IPS-NIHi11 (cell line): Measurements from ENCODE around the gene NELFA.

Experiments used
- DNase-seq: peaks from one replicate; pipeline ENCODE4 v3.0.0; 2012; ENCODE audit warnings: mixed read lengths, low spot score

Gene NELFA

DNA sequence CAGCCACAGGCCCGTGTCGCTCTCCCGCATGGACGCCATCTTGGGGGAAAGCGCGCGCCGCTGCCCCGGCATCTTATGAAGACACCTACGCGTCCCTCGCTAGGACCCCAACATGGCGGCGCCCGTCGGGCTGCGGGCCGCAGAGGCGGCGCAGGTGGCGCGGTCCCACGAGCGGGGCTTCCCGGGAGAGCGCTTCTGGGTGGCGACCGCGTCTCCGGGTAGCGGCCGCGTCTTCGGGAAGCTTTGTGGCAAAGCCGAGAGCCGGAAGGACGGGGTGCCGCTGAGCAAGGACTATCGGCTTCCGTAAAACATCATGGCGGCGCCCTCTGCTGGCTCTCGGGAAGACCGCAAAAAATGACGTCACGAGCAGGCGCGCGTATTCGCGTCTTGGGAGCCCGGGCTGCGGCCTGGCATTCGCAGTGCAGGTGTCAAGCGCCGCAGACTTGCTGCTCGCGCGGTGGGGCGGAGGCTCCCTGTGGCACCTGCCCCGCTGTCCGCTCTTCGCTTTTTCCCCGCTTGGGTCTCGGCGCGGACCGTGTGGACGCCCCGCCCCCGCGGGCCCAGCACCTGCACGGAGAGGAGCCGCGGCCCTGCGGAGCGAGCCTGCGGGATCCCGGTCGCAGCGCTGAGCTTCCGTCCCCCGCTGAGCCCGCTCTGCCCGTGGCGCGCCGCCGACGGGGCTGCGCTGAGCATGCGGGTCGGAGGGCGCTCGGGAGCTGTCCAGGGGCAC is at the start of gene NELFA:
NELFA (minus strand) TSS at position 54 of the 730 bp plus-strand sequence; CDS start at position 39, 15 bp downstream.
- peak; percentile 97 for DNase-seq

DNA sequence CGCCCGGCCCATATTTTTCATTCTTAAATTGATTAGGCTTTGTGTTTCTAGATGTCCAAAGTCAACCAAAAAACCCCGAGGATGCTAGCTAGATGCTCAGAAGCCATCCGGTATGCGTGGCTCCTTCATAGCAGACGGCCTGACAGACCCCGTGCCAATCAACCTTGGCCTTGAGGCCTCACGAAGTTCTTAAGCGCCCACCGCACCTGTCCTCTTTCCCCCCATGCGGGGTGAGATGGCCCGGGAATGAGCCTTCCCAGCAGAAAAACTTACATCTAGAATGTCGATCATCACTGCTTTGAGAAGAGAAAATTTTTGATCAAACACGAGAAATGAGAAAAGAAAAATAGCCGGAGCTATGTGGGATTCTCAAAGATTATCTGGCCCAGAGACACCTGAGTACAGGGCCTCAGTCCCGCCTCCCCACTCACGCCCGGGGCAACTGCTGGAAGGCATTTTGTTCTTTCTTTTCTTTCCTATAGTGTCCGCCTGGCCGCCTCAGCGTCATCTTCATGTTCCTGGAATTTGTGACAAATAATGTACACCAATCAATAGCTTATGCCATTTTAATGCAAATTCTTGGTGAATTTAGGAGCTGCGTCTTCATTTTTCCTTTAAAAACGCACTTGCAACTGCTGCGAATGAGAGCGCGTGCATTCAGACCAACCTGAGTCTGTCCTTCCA is 48.8 kb upstream of the NELFA start:
- DNase-seq = no peak

DNA sequence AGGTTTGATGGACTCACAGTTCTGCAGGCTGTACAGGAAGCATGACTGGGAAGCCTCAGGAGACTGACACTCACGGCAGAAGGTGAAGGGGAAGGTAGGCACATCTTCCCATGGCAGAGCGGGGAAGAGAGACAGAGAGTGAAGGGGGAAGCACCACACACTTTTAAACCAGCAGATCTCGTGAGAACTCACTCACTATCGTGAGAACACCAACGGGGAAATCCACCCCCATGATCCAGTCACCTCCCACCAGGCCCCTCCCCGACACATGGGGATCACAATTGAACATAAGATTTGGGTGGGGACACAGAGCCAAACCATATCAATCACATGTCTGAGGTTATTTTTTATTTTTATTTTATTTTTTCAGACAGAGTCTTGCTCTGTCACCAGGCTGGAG is 45.4 kb upstream of the NELFA start:
- no peak for DNase-seq

DNA sequence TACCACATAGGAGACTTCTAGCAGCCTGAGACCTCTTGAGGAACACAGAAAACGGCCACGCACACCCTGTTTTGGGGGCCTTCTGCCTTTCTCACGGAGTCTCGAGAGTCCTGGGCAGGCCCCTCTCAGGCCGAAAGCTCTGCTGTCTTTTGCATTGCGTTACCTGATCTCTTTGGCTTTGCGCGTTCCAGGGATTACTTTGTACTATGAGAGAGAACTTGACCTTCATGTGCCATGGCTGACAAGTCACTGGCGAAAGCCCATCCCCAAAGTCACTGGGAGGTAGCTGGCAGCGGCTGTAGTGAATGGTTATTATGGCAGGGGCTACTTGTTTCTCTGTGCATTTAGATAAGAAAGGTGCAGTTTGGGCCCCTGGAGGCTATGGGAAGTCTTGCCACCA is 42.3 kb upstream of the NELFA start:
- DNase-seq = peak; percentile 4

DNA sequence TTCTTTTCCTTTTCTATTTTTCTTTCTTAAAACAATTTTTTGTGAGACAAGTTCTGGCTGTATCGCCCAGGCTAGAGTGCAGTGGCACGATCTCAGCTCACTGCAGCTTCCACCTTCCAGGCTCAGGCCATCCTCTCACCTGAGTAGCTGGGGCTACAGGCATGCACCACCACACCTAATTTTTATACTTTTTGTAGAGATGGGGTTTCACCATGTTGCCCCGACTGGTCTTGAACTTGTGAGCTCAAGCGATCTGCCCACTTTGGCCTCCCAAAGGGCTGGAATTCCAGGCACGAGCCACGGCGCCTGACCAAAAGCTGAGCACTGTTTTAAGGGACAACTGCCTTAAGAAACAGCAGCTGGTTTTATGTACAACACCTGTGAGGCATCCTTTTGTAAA is 41.0 kb upstream of the NELFA start:
- DNase-seq = no peak

DNA sequence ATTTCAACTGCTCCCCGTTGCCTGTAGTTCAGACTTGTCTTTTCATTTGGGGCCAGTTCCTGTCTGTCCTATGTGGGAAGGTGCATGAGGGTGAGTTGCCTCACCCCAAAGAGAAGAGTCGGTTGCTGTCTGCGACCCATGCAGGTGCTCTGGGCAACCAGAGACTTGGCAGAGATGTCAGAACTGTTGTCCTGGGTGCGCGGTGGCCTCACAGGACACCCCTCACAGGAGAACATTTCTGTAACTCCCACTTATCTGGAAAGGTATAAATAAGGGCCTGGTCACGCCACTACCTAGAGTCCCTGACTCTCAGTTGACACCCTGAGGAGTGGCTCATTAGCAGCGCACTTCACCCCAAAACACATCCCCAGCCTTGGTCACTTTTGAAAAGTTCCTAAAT is 40.6 kb upstream of the NELFA start:
- DNase-seq = no peak

DNA sequence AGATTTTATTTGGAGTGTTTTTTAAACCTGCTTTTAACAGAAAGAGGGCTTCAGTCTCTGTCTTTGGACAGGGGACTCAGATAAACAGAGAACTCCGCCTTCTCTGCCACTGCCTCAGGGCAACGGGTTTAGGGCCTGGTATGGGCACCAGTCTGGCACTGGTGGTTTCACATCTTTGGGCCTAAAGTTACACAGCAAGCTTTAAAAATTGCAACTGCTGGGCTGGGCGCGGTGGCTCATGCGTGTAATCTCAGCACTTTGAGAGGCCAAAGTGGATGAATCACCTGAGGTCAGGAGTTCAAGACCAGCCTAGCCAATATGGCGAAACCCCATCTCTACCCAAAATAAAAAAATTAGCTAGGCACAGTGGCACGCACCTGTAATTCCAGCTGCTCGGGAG is 40.1 kb upstream of the NELFA start:
- DNase-seq = no peak

DNA sequence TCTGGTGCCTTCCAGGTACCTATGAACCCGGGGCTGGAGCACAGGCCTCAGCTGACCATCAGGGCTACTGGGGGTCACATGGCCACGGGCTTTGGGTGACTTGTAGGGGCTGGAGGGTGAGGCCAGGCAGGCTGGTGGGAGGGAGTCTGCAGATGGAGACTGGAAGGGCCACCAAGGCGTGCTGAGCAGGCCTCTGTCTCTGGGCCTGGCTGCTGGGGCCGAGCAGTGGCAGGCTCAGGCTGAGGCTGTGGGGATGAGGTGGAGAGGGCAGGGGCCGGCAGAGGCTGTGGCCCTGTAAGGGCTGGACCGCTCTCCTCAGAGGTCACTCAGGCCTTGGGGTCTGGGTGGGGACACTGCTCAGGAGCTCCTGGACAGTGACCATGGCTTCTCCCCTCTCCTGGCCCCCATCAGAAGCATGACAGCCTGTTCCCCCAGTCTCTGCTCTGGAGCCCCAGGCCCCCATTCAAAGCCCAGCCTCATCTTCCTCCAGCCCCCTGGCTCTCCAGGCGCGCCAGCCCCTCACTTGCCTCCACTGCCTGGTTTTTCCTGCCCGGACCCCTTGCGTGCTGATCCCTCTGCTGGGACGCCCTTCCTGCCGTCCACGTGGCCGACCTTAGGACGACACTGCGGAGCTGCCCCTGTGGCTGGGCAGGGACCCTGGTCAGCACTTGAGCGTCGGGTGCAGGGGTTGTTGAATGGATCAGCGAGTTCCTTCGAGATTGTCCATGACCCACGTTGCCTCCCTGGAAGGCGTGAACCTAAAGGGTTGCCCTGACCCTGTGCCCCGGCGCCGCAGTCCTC is 39.2 kb upstream of the NELFA start:
- no peak for DNase-seq

DNA sequence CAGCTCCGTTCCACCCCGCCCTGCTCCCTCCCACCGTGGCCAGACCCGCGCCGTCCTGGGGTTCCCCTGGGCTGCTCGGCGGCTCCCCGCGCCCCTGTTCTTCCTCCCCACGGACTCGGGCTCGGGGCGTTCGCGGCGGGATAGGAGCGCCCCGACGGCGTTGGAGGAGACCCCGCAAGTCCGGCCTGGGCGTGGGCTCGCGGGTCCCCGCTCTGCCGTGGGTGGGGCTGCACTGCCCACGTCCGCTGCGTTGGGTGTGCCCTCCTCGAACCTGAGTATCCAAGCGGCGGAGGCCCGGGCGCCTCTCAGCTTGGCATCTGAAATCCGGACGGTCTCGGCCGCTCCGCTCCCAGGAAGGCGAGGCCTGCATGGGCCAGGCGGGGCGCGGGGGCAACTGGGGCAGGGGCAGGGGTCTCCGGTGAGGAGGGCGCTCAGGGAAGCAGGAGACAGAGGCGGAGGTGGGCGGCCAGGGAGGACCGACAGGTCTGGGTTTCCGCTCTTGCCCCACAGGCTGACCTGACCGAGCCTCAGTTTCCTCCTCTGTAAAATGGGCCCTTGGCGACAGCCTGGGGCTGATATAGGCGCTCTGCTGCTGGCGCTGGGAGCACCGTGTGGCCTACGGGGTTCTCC is 38.4 kb upstream of the NELFA start:
- peak; percentile 11 for DNase-seq

DNA sequence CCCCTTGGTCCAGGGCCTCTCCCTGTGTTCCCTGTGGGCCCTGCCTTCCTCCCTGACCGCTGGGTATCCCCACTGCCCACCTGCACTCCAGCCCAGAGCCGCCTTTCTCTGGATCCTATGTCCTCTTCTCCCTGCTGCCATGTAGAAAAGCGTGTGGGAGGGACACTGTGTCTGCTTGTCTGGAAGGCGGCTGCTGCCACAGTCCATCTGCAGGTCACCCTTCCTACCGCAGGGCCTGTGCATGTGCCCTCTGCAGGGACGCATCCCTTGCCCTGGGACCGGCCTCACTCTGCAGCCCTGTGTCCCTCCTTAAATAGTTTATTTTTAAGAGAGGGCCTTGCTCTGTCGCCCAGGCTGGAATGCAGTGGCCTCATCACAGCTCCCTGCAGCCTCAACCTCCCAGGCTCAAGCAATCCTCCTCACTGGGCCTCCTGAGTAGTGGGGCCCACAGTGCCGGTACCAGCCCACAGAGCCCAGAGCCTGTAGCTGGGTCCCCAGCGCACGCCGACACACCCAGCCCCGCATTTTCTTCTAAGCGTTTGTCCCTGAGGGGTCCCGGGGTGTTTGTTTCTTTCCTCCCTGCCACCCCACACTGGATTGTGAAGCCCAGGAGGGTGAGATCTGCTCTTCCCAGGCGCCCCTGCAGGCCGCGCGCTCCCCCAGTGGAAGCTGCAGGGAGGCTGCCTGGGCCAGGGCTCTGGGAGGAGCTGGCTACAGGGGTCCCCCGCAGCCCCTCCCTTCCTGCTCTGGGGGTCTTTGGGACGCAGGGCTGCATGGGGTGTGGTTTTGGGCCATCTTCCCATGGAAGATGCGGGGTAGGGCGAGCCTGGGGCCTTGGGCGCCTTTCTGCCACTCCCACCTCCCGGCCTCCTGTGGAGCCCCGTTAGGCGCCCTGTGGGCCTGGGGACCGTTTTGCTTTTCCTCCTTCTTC is 37.5 kb upstream of the NELFA start:
- DNase-seq = peak; percentile 16

DNA sequence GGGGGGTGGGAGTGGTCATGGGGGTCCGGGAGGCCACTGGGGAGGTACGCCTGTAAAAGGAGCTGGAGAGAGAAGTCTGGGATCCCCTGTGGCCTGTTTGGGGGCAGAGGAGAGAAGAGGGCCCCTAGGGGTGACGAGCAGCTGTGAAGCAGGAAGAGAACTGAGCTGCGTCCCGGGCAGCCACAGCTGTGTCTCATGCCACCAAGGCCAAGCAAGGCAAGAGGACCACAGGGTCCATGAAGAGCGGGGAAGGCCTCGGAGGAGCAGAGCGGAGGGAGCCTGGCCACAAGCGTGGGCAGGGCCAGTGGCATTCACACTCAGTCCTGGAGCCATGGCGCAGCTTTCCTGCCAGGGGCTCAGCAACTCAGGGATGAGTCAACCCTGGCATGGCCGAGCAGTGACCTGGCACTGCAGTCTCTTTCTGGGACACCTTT is 36.8 kb upstream of the NELFA start:
- DNase-seq = no peak

DNA sequence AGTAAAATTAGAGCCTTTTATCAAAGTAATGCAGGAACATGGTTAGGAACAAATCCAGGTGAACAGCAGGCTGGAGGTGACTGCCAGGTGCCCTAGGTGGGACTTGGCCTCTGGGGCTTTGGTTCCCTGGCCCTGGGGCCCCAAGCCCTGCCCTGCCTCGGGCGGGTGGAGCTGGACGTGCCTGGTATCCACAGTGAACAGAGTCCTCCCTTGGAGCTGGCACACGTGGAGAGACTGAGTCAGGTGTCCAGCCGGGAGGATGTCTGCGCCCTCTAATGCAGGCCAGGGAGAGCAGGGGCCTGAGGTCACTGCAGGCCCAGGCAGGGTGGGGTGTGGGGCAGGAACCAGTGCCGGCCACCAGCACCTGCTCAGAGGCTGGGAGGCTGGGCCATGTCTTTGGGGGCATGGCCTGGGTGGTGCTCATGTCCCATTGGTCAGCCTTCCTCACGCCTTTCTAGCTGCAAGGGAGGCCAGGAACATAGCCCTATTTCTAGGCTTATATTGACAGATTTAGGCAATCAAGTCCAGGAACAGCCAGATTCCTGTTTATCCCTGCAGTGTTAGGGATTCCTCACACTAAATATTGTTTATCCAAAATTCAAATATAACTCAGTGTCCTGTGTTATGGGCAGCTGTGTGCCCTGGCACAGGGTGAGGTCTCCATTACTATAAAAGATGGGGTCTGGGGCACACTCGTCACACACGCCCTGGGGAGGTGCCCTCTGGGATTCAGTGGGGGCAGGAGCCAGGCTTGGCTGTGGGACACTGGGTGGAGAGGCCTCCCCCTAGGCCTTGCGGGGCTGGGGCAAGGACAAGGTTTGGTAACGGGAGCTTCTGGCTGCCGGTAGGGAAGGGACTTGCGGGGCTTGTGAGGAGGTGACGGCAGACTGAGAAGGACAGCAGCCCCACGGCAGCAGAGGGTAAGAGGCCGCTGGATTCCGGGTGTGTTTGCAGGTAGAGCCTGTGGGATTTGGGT is 36.1 kb upstream of the NELFA start:
- DNase-seq = no peak

DNA sequence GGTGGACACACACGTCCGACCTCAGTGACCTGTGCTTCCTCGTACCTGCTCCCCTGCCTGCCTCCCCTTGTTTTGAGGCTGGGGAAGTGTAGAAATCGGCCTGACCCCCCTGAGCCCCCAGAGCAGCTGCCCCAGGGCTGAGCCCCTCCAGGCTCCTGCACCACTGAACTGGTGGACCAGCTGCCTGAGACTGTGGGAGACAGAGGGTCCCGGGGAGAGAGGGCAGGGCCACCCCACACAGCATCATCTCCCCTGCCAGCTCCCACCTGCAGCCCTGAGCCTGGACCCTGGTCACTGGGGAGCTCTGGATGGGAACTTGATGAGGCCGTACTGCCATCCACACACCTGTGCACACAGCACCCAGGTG is 35.3 kb upstream of the NELFA start:
- DNase-seq = no peak

DNA sequence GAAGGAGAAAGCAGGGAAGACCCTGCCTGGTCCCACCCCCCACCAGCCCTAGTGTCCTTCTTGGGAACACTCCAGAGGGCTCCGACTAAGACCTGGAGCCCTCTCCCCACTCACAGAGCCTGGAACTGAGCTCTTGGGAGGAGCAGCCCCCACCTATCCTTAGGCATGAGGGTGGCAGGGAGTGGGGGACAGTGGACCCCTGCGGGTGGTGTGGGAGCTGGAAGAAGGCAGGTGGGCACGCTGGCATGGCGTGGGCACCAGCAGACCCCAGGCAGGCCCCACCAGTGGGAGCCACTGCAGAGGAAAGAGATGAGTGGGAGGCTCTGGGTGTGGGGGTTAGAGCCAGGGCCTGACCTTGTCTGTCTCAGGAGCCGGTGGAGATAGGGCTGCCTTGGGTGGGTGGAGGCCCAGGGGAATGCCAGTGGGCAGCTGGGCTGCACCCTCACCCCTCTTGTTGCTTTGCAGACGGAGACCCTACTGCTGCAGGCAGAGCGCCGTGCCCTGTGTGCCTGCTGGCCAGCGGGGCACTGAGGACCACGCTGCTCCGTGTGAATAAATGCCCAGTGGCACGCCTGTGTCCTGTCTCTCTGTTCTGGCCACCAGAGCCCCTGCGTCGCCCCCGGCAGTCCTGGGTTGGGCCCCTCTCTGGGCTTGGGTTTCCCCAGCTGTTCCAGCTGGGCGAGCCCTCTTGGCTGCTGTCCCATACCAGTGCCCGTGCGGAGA is 34.8 kb upstream of the NELFA start:
- peak; percentile 3 for DNase-seq

DNA sequence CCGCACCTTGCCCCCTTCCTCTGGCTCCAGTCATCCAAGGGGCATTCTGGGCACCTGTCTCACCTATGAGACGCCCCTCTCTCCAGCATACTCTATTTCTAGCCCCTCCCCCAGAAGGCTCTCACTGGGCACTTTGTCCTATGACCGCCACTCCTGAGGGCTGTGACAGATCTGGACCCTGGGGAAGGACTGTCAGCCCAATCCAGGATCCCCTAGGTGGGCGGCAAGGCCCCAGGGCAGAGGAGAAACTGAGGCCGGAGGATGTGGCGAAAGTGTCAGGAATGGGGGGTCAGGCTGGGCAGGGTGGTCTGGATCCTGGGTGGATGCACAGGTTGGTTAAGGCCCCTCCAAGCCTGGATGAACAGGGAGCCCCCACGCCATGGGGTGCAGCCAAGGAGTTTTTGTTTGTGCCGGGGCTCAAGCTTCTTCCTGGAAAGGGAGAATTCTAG is 34.2 kb upstream of the NELFA start:
- DNase-seq = no peak

DNA sequence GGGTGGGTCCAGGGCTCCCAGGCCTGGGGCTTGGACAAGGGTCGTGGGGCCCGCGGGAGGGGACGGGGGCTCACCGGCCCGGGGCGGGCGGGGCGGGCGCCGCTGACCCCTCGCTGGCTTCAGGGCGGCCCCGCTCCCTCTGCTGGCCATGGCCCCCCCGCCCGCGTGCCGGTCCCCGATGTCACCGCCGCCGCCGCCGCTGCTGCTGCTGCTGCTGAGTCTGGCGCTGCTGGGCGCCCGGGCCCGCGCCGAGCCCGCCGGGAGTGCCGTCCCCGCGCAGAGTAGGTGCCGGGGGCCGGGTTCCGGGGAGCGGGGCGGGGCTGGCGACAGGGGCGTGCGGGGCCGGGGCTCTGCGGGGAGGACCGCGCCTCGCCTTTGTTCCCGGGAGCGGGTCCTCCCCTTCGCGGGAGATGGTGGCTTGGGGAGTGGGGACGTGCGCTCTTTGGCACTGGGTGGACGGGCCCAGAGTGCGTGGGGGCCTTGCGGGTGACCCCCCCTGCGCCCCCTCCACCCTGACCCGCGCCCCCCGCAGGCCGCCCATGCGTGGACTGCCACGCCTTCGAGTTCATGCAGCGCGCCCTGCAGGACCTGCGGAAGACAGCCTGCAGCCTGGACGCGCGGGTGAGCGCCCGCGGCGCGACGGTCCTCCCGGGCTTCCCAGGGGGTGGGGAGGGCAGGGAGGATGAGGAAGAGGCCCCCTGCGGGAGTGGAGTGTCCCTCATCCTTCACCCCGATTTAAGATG is 33.6 kb upstream of the NELFA start:
- DNase-seq = peak; percentile 74

DNA sequence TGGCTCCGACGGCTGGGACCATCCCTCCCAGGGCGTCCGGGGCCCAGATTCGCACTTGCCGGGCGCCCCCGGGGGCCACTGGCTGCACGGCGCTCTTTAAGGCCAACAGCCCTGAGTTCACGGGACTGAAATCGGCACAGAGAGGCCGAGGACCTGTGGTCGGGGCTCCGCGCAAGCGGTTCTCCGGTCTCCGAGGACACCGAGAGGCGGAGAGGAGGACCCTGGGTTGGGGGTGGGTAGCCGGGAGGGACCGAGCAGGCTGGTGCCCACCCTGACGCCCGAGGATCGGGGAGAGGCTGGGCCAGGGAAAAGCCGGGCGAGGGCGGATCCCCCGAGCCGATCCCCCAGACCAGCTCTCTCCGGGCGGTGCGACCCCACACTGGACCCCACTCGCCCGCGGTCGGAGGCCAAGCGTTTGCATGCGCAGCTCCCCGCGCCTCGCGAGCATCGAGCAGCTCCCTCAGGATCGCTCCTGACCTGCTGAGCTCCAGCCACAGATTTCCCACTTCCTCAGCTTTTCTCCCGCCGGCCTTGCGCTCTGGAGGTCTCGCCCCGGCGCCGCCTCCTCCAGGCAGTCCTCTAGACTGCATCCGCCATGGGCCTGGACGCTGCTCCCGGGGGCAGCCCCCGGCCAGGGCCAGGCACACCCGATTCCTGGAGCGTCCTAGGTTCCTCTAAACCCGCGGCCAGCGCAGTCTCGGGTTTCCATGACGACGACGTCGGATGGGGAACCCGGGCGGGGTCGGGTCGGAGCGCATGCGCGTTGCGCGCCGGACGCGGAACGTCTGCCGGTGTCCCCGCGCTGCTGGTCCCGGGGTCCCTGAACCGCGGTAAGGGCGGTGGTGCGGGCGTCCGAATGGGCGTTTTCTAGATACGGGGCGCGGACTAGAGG is 32.7 kb upstream of the NELFA start:
- DNase-seq = peak; percentile 98
